Gastrocnemius medialis (tissue), 4 donors: ENCODE data around the gene HSPB6.

Experiments
- POLR2A ChIP-seq, 2 donors: fragments of 450-650 bp; IDR thresholded peaks; one replicate each; pipeline ENCODE4 v1.6.1; 2017; ENCODE audit warnings: antibody characterized with exemption in 2 of 2, mild to moderate bottlenecking in 2 of 2, moderate library complexity in 2 of 2
- TF ChIP-seq, protein P1 (sequence below), 5 experiments: fragments of 450-650 bp in 3 of 5; fragments of 200-600 bp in 2 of 5; sonication (generic) in 2 of 5; IDR thresholded peaks in 4 of 5; conservative IDR thresholded peaks in 1 of 5; 1 replicate in 4 of 5; 2 replicates in 1 of 5; pipeline ENCODE4 v1.5.1; 2016 to 2019; ENCODE audit warnings: antibody characterized with exemption in 5 of 5, mild to moderate bottlenecking in 3 of 5, moderate library complexity in 3 of 5

- TF ChIP-seq, protein P1, sequence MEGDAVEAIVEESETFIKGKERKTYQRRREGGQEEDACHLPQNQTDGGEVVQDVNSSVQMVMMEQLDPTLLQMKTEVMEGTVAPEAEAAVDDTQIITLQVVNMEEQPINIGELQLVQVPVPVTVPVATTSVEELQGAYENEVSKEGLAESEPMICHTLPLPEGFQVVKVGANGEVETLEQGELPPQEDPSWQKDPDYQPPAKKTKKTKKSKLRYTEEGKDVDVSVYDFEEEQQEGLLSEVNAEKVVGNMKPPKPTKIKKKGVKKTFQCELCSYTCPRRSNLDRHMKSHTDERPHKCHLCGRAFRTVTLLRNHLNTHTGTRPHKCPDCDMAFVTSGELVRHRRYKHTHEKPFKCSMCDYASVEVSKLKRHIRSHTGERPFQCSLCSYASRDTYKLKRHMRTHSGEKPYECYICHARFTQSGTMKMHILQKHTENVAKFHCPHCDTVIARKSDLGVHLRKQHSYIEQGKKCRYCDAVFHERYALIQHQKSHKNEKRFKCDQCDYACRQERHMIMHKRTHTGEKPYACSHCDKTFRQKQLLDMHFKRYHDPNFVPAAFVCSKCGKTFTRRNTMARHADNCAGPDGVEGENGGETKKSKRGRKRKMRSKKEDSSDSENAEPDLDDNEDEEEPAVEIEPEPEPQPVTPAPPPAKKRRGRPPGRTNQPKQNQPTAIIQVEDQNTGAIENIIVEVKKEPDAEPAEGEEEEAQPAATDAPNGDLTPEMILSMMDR (IDR thresholded peaks at IDR 0.05 in 4 of 5, conservative IDR thresholded peaks at IDR 0.05 in 1 of 5): no peak
- no peak for TF ChIP-seq POLR2A (IDR thresholded peaks at IDR 0.05)
These were observed 32.3 kb downstream of the HSPB6 start for GRCh38 chr19:35724560-35724959.
